HG03135 (cell line): Measurements from ENCODE around the gene RRAS.

Experiments used
- ATAC-seq: cut with Tn5 transposase; IDR thresholded peaks from one replicate; pipeline ENCODE4 v1.9.1; 2021; ENCODE audit warnings: mild to moderate bottlenecking, moderate library complexity; ENCODE audit not compliant: unreplicated experiment

Gene RRAS

DNA sequence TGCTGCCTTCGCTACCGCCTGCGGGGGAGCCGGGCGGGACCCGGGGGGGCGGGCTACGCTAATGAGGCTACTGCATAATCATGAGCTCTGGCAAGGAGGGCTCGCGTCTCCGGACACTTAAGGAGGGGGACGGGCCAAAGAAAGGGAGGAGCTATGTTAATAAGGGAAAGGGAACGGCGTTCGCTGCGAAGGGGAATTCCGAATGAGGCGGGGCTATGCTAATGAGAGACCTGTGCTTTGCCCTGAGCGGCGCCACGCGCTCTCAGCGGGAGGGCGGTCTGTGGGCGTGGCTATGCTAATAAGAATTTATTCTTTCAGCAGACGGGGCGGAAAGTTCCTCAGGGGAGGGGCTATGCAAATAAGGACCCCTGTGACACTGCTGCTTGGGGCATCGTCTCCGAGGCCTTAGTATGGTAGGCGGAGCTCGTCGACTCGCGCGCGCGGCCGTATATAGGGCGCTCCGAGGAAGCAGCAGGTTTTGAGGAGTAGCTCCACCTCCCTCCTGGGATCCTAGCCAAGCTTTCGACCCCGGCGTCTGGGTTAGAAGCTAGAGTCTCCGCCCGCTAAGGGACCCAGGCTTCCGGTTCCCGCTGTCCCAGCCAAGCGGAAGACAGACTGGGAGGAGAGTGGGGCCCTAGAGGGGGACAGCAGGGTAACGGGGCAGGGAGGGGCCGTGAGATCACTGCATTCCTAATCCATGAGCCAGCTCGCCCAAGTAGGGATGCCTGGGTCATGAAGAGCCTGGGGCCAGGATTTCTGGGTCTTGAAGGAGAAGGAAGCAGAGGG, at the start of gene RRAS:
Gene RRAS, minus strand, starts transcription at position 31 of the 786 bp plus-strand sequence. CDS start 45 bp downstream, outside the sequence.
- peak; percentile 55 for ATAC-seq

DNA sequence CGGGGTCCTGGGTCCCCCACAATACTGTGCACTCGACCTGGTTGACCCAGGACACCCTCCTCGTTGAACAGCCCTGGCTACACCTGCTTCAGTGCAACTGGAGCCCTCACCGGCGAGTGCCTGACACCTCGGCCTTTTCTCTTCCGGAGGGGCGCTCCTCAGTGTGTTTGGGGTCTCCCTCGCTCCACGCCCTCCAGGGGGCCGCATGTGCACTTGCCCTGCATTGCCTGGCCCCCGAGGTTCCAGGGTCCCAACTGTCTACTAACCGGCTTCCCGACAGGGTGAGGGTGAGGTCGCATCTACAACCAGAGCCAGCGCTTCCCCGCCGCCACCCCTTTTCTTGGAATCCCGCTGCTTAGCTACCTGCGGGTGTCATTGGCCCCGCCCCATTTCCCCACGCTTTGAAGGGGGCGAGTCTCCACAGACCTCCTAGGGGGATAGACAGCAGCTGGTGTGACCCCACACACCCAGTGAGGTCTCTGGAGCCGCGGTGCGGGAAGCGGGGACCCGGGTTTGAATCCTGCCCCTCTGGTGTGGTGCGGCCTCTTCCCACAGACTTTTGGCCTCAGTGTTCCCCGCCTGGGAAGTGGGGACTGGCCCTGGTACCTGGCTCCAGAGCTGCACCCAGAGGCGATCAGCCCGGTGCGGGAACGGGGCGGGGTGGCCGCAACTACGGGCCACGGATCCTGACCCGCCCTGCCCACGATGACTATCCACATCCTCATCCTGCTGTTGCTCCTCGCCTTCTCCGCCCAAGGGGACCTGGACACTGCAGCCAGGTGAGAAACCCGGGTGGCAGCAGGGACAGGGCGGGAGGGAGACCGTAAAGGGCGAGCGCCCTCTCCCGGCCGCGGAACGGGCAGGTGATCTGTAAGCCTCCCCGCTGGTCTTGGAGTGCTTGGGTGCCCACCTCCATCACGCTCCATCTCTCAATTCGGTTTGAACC, 49.5 kb upstream of the RRAS start, which contains the start of gene ADM5:
Gene ADM5, plus strand, starts transcription at position 462 of the 946 bp plus-strand sequence. Its CDS starts 244 bp downstream, at position 706.
- no peak for ATAC-seq

DNA sequence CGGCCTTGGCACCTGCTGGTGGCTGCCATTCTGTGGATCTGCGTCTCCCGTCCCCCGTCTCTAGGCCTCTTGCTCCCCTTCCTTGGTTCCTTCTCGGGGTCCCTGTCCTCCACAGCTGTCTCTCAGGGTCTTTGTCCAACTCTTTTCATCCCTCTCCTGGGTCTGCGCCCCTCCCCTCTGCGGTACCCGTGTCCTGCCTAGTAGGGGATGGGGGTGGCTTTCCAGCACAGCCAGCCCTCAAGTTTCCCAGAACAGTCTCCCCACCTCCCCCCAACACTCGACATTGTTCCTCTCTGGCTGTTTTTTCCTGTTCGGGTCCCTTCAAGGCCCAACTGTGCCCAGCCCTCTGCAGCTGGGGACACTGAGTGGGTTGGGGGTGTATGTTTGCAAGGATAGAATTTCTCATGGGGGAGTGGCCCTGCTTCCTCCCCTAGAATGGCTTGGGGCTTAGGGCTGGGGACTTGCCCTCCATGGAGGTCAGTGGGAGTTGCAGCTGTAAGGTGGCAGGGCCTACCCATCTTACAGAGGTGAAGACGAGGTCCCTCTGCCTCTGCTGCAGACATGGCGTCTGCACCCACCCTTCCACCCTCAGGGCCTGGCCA, 48.7 kb upstream of the RRAS start:
- ATAC-seq, result no peak

DNA sequence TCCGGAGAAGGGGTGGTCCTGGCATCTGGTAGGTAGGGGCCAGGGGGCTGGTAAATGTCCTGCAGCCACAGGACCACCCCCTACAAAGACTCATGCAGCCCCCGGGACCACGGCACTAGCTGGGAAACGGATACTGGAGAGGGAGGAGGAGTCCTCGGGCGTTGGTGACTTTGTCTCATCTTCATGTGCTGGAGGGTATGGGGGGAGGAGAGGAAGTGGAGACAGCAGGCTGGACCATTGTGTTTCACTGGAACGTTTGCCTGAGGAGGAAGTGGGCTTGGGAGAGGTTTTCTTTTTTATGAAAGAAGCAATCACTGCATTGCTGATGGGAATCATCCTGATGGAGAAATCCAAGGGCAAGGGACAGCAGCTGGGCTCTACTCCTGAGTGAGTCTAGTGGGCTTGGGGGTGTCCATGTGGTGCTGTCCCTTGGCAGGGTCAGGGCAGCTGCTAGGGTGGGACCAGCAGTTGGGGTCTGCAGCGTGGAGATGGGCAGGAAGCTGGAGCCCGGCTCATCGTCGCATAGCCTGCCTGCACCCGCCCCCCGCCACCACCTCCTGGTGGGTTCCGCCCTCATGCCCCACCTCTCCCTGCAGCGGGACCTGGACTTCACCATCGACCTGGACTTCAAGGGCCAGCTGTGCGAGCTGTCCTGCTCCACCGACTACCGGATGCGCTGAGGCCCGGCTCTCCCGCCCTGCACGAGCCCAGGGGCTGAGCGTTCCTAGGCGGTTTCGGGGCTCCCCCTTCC, 47.8 kb upstream of the RRAS start:
- no peak for ATAC-seq

DNA sequence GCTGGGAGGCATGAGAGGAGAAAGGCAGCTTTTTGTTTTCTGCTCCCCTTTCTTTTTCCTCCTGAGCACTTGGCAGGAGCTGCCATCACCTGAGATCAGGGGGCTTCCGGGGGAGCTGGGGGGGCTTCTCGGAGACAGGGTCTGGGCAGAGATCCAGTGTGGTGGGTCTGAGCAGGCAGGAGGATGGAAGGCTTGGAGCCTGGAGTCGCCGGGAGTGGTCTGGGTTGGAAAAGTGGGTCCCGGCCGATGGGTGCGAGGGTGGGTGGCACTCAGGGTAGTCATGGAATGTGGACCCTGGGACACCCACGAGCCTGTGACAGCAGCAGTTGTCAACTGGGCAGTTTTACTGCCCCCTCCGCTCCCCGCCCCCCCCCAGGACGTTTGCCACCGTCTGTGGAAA, 47.2 kb upstream of the RRAS start:
- no peak for ATAC-seq

DNA sequence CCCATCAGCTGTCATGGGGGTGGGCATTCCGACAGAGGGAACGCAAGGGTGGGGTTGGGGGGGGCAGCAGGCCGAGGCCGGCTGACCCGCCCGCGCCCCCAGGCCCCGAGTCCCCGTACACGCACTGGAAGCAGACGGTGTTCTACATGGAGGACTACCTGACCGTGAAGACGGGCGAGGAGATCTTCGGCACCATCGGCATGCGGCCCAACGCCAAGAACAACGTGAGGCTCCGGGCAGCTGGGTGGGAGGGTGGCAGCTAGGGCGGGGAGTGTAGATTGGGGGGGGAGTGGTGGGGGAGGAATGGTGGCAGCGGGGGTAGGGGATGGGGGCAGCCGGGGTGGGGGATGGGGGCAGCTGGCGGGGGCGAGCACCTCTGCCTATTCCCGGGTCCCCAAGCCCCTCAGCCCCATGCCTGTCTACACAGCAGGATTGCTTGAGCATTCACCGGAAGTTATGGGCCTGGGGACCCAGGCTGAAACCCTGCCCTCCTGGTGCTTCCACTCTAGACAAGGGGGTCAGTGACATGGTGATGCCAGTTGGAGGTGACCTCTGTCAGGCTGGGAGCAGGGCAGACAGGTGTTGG, 46.7 kb upstream of the RRAS start:
- no peak for ATAC-seq

DNA sequence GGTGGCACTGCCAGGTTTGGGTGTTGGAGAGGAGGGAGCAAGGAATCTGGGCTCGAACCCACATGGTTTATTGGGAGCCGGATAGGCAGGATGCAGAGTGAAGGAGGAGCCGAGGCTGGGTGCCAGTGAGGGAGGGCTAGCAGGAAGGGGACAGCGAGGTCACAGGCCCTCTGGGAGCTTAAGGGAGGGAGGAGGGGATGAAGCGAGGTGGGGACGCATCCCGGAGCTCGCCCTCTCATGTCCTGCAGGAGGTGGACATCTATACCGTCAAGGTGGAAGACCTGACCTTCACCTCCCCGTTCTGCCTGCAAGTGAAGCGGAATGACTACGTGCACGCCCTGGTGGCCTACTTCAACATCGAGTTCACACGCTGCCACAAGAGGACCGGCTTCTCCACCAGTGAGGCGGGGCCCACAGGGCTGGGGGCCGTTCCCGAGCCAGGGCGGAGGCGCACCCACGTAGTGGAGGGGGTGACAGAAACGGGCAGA, 45.9 kb upstream of the RRAS start:
- no peak for ATAC-seq

DNA sequence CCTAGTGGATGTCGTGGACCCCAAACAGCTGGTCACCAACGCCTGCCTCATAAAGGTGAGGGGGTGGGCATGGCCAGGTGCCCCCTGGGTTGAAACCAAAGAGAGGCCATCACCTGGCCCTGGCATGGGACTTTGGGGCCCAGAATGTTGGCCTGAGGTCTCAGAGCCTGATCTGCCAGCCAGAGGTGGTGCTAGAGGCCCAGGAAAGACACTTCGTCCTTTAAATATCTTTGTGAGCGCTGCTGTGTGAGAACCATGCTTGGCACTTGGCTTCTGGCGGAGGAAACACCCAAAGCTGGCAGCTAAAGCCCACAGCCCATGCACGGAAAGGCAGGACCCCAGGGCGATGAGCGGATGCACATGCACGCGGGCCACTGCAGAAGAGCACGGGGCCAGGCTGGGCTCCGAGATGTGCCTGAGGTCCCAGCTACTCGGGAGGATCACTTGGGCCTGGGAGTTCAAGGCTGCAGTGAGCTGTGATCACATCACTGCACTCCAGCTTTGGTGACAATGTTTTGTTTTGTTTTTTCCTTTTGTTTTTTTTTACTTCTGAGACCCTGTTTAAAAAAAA, 45.1 kb upstream of the RRAS start:
- ATAC-seq, result no peak

DNA sequence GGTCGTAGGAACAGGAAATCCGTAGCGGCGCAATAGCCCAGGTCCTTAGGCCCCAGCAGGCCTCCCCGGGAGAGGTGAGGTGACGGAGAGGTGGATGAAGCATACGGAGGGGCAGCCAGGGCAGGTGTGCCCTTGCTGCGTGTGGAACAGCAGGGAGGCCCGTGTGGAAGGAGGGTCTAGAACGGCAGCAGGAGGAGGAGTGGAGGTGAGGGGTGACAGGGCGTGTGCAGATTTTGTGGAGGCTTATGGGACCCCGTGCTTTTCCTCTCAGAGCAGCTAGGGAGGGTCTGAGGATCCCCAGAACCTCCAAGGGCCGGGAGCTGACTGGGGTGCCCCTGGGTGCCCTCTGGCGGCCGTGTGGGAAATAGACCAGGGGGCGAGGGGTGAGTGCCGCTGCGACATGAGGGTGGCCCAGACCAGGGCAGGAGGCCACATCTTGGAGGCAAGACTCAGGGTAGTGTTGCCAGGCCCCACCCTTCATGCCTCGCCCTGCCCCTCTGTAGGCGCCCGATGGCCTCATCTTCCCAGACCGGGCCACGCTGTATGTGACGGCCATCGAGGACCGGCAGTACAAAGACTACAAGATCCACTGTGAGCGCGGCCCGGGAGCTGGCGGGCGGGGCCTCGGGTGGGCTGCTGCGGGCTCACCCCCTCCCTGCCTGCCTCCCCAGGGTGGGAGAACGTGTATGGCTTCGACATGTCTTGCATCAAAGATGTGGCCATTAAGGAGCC, 44.5 kb upstream of the RRAS start:
- ATAC-seq, result no peak

DNA sequence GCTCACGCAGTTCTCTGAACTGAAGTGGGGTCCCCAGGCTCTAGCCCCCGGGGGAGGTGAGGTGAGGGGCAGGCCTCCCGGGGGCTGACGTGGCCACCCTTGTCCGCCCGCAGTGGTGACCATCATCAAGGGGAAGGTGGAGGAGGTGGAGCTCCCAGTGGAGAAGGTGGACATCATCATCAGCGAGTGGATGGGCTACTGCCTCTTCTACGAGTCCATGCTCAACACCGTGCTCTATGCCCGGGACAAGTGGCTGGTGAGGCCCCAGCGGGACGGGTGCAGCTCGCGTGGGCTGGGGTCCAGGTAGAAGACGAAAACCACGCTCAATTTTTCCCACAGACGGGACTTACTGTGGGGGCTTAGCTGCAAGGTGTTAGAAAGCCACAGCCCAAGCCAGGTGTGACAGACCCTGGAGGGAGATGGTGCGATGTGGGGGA, 43.9 kb upstream of the RRAS start:
- no peak for ATAC-seq

DNA sequence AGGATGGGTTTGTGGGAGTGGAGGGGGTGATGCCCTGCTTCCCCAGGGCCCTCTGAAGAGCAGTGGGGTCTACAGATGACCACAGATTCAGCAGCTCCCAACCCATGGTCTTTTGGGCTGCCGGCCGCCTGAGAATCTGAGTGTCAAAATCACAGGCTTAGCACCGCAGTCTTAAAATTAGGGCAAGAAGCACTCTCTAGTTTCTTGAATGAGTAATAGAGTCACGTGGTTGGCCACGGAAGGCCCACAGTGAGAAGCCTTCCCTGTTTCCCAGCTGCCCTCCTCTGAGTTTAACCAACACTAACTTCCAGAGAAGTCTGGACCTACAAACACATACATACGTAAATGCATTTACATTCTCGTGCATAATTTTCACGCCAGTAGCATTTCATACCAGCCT, 42.3 kb upstream of the RRAS start:
- no peak for ATAC-seq

DNA sequence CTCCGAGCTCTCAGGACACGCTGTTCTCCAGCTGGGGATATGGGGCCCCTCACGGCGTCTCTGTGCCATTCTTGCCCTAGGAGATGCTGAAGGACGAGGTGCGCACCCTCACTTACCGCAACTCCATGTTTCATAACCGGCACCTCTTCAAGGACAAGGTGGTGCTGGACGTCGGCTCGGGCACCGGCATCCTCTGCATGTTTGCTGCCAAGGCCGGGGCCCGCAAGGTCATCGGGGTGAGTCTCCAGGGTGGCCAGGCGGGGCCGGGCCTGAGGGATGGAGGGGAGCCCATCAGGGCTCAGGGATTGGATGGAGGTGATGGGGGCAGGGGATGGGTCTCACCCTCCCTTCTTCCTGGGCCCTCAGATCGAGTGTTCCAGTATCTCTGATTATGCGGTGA, 41.9 kb upstream of the RRAS start:
- no peak for ATAC-seq

DNA sequence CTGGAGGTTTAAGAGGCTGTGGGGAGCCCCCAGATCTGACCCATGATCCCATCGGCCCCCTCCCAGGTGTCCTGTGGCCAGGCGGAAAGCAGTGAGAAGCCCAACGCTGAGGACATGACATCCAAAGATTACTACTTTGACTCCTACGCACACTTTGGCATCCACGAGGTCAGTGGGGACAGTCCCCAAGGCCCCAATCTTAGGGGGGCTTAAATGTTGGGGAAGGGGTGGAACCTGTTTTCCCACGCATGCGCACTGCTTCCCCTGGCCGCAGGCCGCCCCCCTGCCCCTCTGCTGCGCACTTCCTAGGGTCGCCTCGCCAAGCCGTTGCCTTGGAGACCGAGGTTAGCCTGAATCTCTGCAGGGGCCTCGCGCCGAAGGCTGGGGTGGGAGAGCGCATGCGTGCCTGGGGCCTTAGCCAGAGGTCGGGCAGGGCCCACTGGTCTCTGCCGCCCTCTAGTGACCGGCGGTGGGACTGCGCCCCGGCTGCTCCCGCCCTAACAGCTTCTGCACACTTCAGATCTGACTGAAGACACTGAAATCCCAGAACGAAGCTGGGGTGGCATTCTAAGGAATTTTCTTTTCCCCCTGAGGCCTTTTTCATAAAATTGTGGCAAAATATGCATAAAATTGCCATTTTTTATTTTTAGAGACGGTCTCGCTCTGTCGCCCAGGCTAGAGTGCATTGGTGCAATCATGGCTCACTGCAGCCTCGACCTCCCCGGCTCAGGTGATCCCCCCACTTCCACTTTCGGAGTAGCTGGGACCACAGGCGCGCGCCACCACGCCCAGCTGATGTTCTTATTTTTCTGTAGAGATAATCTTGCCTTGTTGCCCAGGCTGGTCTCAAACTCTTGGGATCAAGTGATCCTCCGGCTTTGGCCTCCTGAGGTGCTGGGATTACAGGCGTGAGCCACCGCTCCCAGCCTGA, 40.7 kb upstream of the RRAS start:
- no peak for ATAC-seq

DNA sequence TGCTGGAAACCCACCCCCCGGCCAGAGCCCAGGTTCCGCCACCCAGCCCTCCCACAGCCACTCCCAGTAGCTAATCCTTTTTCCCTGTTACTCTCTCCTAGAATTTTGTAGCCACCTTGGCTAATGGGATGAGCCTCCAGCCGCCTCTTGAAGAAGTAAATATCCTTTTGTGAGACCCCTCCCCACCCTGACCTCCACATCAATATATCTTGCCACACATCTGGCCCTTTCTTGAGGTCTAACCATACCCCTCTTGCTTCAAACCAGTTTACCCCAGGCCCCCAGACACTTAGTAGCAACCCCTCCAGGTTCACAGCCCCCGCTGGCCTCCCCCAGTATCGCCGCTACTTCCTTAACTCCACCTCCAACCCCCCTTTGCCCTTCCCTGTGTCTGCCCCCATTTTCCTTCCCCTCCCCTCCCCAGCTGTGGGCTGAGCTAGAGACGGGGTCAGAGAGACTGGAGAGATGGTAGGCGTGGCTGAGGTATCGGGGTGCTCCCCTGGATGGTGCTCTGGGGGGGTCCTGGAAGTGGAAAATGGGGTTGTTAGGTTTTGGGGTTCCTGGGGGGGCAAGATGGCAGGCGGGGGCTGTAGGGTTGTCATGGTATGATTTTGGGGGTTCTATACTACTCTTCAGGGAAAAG, 39.9 kb upstream of the RRAS start:
- no peak for ATAC-seq

DNA sequence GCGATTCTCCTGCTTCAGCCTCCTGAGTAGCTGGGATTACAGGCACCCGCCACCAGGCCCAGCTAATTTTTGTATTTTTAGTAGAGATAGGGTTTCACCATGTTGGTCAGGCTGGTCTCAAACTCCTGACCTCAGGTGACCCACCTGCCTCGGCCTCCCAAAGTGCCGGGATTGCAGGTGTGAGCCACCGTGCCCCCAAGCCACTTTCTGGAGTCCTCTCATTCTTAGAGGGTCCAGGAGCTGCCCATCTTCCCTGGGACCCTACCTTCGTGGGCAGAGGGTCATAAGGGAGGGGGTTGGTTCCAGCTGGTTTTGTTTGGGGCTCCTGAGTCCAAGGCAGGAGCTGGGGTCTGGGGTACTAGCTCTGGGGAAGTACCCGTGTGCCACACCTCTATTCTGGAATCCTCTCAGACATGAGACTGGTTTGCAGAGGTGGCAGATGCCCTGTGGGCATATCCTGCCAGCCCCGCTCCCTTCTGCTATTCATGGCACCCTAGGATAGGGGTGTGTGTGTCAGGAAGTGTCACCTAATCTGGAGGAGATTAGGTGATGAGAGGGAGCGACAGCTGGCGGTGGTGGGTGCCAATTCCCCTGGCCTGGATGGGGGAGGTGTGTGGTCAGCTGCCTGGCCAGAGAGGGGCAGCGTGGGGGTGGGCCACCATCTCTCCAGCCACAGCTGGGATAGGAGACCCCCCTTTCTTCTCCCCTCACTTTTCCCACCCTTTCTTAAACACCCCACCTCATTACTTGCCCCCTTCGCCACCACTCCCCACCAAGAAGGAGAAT, 39.2 kb upstream of the RRAS start:
- ATAC-seq, result no peak

DNA sequence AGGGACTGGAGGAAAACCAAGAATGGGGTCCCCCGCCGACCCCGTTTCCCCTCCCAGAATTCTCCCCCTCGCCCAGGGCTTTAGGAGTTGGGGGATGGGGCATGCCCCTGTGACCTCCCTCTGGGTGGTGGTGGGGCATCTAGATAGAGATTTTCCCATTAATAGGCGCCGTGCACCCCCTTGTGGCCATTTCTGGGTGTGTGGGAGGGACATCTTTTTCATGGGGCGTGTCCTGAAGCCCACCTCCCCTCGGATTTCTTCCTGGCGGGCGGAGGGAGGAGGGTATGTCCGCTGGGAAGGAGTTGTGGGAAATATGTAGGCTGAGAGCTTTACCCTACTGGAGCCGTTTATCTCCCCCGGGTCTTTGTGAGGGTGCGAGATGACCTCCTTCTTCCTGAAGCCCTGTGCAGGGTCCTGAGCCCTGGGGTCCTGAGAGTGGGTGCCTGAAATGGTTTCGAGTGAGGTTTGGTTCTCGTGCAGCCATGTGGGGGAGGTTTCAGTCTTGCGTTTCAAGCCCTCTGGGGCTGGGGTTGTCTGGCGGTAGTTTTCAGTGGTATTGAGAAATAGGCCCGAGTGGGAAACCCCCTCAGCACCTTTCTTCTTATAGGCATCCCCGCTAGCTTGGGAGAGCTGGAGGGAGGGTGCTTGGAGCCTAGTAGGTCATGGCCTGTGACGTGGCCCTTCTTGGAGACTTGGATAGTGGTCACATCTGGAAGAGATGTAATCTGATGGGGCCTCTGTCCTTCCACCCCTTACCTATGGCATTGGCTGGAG, 38.1 kb upstream of the RRAS start:
- ATAC-seq, result no peak
